ENCODE results near the gene LRRK1.

DNA sequence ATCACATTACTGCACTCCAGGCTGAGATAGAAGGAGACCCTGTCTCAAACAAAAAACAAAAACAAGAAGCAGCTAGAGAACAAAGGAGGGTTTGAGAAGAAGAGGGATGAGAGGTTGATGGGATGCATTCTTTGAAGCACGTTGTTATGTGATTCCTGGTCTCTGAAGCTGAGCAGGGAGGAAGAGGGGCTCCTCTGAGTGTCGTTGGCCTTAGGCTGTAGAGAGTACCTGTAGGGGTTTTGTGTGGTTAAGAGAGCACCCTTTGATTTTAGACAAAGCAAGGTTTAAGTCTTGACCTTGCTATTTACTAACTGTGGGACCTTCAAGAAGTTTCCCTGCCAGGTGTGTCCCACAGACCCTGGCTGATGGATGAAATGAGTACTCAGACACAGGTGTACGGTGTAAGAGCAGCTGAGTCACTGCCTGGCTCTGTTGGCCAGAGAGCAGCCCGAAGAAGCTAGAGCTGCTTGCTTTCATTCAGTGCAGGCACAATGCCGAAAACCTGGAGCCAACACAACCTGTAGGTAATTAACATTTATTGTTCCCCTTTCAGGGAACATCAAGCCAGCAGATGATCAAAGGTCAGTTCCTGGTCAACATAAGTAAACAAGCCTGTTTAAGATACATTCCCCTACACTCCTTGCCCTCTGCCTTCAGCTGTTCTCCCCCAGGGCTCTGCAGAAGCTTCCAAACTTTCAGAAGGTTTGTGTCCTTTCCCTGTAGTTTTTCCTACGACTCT is 67.2 kb downstream of the LRRK1 start:
- TF ChIP-seq, protein P1, sequence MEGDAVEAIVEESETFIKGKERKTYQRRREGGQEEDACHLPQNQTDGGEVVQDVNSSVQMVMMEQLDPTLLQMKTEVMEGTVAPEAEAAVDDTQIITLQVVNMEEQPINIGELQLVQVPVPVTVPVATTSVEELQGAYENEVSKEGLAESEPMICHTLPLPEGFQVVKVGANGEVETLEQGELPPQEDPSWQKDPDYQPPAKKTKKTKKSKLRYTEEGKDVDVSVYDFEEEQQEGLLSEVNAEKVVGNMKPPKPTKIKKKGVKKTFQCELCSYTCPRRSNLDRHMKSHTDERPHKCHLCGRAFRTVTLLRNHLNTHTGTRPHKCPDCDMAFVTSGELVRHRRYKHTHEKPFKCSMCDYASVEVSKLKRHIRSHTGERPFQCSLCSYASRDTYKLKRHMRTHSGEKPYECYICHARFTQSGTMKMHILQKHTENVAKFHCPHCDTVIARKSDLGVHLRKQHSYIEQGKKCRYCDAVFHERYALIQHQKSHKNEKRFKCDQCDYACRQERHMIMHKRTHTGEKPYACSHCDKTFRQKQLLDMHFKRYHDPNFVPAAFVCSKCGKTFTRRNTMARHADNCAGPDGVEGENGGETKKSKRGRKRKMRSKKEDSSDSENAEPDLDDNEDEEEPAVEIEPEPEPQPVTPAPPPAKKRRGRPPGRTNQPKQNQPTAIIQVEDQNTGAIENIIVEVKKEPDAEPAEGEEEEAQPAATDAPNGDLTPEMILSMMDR (IDR thresholded peaks at IDR 0.05): no peak
- TF ChIP-seq POLR2AphosphoS5 (IDR thresholded peaks at IDR 0.05) (no peak), POLR2A (IDR thresholded peaks at IDR 0.05) (no peak), EP300 (IDR thresholded peaks at IDR 0.05) (no peak)

Measured in sigmoid colon (tissue), 4 donors.